A549 treated with dexamethasone at 1 μM for 4 hours (cell line): ENCODE data around the gene TEX55. TPM values are rescaled to one million over a fixed set of nuclear protein-coding genes. Genes with fewer than 3 reads are reported as not detected.

Source experiments
- total RNA-seq: library from RNA; stranded (reverse); fragments of 200-300 nt; extraction: Qiagen RNA extraction; gene quantifications from 5 replicates; pipeline ENCODE4 v1.2.3, GENCODE V29; 2022

The TEX55 gene
- total RNA-seq = not detected in 5 replicates

GRCh38 chr3:119145500-119146167 is at the start of gene TEX55:
TSS of gene TEX55 (plus strand) at chr3:119146165. CDS start at chr3:119146190, 25 bp downstream.

DNA sequence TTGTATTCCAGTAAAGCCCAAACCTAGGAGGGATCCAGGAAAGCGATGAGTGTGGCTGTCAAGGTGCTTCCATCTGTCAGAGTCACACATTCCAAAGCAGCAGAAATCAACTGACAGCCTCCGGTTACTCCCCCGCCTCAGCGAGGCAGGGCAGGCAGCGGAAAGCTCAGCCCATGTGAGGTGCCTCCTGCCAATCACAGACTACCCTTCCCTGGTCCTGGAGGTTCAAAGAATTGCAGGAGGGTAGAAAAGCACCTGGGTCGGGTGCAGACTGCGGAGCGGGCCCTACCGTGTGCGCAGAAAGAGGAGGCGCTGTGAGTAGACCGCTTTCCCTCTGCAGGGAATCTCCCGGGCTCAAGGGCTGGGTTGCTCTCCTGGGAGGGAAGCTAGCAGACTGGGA is 27.4 kb downstream of the TEX55 start, which contains the start of gene UPK1B:
TSS of gene UPK1B (plus strand) at position 274 of the 400 bp plus-strand sequence. CDS start 13,144 bp downstream, outside the sequence.

Other genes starting within 250 kb of the TEX55 start
- 3.6 to 5.4 TPM (median 5.1 TPM) in 5 replicates for gene IGSF11, start 111.3 kb upstream of the TEX55 start, total RNA-seq
- gene UPK1B, start 27.4 kb downstream of the TEX55 start, total RNA-seq = 11.5 to 13.2 TPM (median 11.8 TPM) in 5 replicates
- gene B4GALT4, start 94.7 kb downstream of the TEX55 start, total RNA-seq = 81.9 to 113 TPM (median 106 TPM) in 5 replicates
- 0.67 to 1.4 TPM (median 0.98 TPM) in 5 replicates for gene ARHGAP31, start 148.2 kb downstream of the TEX55 start, total RNA-seq